ENCODE measurements around the gene PISD.

The PISD gene

DNA sequence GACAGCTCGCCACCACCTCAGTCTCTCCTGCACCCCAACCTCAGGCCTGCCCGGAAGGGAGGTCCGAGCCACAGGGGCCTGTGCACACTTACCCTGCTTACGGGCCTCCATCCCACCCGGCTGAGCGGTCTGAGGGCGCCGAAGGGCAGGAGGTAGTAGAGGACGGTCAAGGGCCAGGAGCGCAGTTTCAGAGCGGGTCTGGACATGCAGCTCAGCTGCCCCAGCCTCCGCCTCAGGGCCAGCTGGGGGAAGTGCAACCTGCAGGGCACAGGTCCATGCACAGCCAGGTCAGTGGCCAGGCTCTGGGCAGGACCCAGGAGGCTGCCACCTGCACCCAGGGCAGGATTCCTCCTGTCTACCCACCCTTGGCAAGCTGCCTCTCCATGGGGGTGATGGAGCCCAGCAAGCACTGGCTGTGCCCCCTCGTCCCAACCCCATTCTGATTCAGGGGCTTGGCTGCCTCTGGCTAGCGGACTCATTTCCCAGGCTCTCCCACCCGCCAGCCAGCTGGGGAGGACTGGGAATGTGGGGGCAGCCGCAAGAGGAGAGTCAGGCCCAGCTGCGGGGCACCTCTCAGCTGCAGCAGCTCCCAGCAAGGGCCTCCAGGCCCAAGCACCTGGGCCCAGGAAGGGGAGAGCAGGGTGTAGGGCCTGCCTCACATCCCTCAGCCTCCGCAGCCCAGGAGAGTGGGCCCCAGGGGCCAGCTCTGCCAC is 38.3 kb downstream of the PISD start:
- DNase-seq: no peak

GRCh38 chr22:31622980-31623379 is 39.0 kb downstream of the PISD start:
- no peak for DNase-seq

- DNase-seq: no peak
These were observed 40.4 kb downstream of the PISD start for GRCh38 chr22:31621507-31622124.

DNA sequence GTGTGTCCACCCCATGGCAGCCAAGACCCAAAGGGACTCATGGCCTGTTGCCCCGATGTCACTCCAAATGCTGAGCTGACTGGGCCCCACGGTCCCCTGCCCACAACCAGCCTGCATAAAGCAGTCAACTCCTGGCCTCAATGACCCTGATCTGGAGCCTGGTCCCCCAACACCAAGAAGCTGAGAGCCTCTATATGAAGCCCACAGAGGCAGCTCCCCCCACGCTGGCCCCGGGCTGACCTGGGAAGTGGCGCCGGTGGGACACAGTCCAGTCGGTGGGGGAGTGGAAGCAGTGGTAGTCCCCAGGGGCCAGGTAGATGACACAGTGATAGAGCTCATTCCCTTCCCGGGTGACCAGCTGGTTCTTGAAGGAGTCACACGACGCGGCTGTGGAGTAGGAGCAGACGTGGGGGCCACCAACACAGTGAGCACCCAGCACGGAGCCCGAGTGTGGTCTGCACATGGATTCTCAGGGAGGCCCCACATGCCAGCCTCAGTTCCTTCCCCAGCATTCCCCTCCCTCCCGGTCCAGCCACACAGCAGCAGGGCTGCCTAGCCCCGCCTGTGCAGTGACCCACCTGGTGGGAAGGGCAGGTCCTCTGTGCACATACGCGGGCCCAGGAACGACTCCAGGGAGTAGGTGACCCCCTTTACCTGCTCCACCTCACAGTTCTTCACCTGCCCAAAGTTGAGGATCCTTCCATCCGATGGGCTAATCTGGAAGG is 41.1 kb downstream of the PISD start:
- no peak for DNase-seq

DNA sequence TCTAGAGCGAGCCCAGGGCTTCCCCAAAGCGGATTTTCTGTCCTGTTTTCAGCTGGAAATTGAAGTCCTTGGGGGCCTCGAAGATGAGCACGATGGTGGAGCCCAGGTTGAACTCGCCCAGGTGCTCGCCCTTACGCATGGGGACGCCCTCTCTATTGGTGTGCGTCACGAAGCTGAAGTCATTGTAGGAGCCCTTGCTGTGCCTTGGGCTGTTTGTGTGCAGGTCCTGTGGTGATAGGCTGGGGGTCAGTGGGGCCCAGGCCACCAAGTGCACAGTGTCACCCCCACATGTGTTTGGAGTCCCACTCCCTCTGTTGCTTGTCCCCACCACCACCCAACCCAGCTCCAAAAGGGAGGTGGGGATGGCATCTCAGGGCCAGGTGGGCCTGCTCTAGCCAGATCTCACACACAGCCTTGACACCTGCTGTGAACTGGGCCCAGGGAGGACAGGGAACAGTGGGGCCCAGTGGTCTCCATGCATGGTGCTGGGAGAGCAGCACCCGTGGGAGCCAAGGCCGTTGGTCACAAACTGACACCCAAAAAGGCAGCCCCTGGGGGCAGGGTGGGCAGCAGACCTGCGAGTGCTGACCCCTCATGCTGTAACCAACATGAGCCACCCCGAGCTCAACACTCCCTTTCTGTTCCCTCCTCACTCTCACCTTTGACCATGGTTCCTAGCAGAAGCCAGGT is 42.3 kb downstream of the PISD start:
- no peak for DNase-seq

DNA sequence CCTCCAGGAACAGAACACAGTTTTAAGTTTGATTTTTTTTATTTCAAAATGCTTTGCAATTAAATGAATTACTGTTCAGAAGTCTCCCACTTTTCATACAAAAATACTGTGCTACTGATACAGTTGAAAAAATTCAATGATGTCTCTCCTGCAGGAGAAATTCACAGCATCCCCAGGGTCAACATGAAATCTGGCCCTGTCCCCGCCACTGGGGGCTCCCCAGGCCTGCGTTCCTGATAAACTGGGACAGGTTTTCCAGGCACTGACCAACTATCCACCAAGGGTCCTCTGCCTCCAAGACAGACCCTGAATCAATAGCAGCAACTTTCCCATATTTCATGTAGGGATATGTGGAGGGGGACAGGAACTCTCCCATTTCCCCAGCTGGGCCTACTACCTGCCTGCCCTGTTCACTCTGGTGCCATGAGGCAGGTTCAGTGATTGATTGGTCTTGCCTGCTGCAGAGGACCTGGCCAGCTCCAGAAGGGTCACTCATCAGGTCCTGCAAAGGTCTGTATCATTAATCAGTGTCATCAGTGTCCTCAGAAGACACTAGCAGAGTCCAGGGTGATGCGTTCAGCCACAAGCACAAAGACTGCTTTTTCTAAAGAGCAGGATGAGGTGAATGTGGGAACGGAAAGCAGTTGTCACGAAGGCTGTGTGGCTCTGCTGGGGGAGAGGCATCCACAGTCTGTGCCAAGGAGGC is 43.4 kb downstream of the PISD start:
- DNase-seq: no peak

DNA sequence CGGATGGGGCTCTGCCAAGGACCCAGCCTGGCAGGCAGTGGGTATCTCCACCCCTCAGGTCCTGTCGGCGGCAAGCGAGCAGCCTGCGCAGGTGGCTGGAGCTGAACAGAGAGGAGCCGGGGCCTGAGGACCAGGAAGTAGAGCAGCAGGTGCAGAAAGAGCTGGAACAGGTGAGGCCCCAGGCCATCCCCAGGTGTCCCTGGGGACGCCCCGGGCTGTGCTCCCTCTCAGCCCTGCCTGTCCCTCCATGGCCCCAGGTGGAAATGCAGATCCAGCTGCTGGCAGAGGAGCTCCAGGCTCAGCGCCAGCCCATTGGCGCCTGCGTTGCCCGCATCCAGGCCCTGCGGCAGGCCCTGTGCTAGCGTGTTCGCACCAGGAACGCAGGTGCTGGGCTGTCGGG is 44.0 kb downstream of the PISD start:
- peak; percentile 80 for DNase-seq

DNA sequence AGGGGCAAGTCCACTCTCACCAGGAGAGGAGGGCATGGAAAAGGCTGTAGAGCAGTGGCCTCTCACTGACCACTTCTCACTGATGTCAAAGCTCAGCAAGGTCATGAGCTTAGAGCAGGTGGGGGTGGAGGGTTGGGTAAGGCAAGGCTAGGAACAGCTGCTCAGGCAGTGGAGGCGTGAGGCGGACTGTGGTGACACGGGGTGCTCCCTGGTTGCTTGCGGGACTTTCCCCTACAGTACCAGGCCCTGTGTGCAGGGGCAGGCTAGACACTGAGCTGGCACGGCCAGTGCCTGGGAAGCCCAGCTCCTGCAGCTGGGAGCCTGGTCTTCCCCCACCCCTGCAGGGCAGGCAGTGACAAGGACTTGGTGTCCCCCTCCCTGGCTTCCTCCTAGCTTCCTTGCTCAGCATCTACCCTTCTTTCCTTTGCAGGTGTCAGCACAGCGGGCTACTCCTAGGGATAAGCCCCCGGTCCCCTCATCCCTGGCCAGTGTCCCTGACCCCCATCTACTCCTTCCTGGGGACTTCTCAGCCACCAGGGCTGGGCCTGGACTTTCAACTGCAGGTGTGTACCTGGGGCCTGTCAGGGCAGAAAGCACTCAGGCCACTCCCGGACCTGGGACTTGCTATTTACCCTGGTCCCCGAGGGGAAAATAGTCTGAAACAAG is 45.6 kb downstream of the PISD start:
- no peak for DNase-seq

DNA sequence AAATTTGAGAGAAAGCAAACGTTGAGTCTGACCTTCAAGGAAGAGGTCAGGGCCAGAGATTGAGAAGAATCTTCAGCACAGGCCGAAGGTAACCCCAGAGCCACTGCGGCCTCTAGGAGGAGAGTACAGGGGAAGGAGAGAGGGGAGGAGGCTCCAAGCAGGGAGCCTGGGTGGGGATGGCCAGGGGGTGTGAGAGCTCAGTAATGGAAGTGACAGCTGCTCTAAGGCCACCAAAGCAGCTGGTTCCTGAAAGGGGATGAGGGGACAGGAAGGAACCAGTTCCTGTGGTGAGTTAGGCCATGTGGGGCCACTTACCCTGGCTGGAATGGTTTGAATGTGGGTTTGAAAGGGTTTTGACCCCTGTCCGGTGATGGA is 46.1 kb downstream of the PISD start:
- no peak for DNase-seq

GRCh38 chr22:31615491-31615860 is 46.5 kb downstream of the PISD start:
- DNase-seq: no peak

DNA sequence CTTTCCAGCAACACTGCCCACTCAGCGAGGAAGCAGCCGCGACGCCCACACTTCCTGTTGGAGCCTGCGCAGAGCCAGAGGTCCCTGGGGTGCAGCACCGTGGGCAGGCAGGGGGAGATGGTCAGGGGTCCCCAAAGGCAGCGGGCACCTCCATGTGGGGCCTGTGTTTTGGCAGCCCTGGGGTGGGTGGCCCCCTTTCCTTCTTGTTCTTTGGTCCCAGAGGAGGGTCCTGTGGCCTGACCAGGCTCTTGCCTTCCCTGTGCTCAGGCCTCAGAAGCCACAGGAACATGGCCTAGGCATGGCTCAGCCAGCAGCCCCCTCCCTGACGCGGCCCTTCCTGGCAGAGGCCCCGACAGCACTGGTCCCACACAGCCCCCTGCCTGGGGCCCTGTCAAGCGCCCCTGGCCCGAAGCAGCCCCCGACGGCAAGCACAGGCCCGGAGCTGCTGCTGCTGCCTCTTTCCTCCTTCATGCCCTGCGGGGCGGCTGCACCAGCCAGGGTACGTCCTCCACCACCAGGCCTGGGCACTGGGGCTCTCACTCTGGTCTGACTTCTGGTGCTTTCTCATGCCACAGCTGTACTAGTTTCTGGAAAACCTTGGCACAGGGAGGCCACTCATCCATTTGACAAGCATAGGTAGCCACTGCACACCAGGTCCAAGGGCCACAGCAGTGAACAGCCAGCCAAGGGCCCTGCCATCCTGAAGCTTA is 47.1 kb downstream of the PISD start:
- no peak for DNase-seq

- no peak for DNase-seq
These were observed 48.1 kb downstream of the PISD start for GRCh38 chr22:31613904-31614296.

- DNase-seq: no peak
These were observed 48.6 kb downstream of the PISD start for GRCh38 chr22:31613286-31613903.

- DNase-seq: no peak
These were observed 49.1 kb downstream of the PISD start for GRCh38 chr22:31612891-31613285.

GRCh38 chr22:31611061-31611760 is 50.8 kb downstream of the PISD start:
- peak; percentile 37 for DNase-seq

DNA sequence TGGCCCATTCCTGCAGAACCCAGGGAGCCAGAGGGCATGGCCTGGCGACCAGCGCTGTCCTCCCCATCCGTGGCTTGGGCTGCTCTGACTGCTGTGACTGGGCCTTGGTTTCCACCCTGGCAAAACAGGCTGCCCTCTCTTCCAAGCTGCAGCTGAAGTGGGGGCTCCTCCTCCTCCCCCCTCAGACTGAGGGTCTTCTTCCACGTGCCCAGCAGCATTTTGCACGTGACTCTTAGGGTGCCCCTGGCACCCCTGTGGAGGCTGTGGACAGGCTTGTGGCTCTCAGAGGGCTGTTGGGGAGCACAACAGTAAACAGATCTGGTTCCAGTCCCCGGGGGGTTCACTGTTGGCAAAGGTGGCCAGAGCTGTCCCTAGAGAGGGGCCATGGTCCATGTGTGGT is 51.4 kb downstream of the PISD start:
- no peak for DNase-seq

GRCh38 chr22:31609716-31610115 is 52.3 kb downstream of the PISD start:
- DNase-seq: no peak

- DNase-seq: no peak
These were observed 54.3 kb downstream of the PISD start for GRCh38 chr22:31607696-31608095.

GRCh38 chr22:31605851-31606585 is 56.0 kb downstream of the PISD start:
- DNase-seq: no peak

Data from NCI-H1092 treated with DMSO at 0.1 percent for 48 hours (cell line).